NCI-H1092 treated with DMSO at 0.1 percent for 48 hours (cell line): ENCODE measurements around the gene RPS4Y2.

Experiments
- DNase-seq: peaks from one replicate; lab custom pipeline; 2025; lab: John Stamatoyannopoulos, UW

The RPS4Y2 gene

GRCh38 chrY:20755808-20756207, at the start of gene RPS4Y2:
TSS of gene RPS4Y2 (plus strand) at chrY:20756108. CDS start at chrY:20756164, 56 bp downstream.
- DNase-seq = no peak

GRCh38 chrY:20714391-20714790, 41.5 kb upstream of the RPS4Y2 start:
- DNase-seq = no peak

GRCh38 chrY:20726184-20726907, 29.6 kb upstream of the RPS4Y2 start:
- DNase-seq = no peak

- DNase-seq = no peak
Measured at GRCh38 chrY:20735200-20735599, 20.7 kb upstream of the RPS4Y2 start.

GRCh38 chrY:20739806-20740205, 16.1 kb upstream of the RPS4Y2 start:
- no peak for DNase-seq

- DNase-seq = no peak
Measured at GRCh38 chrY:20740609-20741008, 15.3 kb upstream of the RPS4Y2 start.

- DNase-seq = no peak
Measured at GRCh38 chrY:20745060-20745459, 10.8 kb upstream of the RPS4Y2 start.

- DNase-seq = no peak
Measured at GRCh38 chrY:20746919-20747318, 9.0 kb upstream of the RPS4Y2 start.

- no peak for DNase-seq
Measured at GRCh38 chrY:20763869-20764268, 8.0 kb downstream of the RPS4Y2 start.

GRCh38 chrY:20765117-20765516, 9.2 kb downstream of the RPS4Y2 start:
- no peak for DNase-seq

- DNase-seq = no peak
Measured at GRCh38 chrY:20770755-20771154, 14.8 kb downstream of the RPS4Y2 start.

- DNase-seq = no peak
Measured at GRCh38 chrY:20776104-20776503, 20.2 kb downstream of the RPS4Y2 start.

GRCh38 chrY:20780104-20780654, 24.3 kb downstream of the RPS4Y2 start:
- no peak for DNase-seq

- no peak for DNase-seq
Measured at GRCh38 chrY:20780776-20781175, 24.9 kb downstream of the RPS4Y2 start.

GRCh38 chrY:20781408-20781807, 25.5 kb downstream of the RPS4Y2 start:
- no peak for DNase-seq

- no peak for DNase-seq
Measured at GRCh38 chrY:20784965-20785364, 29.1 kb downstream of the RPS4Y2 start.

- DNase-seq = no peak
Measured at GRCh38 chrY:20787076-20787475, 31.2 kb downstream of the RPS4Y2 start.

GRCh38 chrY:20798351-20799049, 42.6 kb downstream of the RPS4Y2 start:
- DNase-seq = no peak

GRCh38 chrY:20802659-20803058, 46.8 kb downstream of the RPS4Y2 start:
- DNase-seq = no peak

GRCh38 chrY:20806243-20806642, 50.3 kb downstream of the RPS4Y2 start:
- no peak for DNase-seq

GRCh38 chrY:20813459-20813858, 57.6 kb downstream of the RPS4Y2 start:
- no peak for DNase-seq

GRCh38 chrY:20814794-20815193, 58.9 kb downstream of the RPS4Y2 start:
- DNase-seq = no peak

- DNase-seq = no peak
Measured at GRCh38 chrY:20817067-20817466, 61.2 kb downstream of the RPS4Y2 start.
